NT2/D1 (cell line): ENCODE data around the gene KCNH2.

Experiments used
- DNase-seq: peaks from one replicate; pipeline ENCODE4 v3.0.0-alpha.2; 2011; ENCODE audit warnings: low read depth, low spot score
- H3K27me3 ChIP-seq: 2 replicates; pipeline ENCODE4 v1.6.0; 2011; ENCODE audit warnings: mild to moderate bottlenecking; ENCODE audit not compliant: insufficient read length, insufficient read depth
- H3K36me3 ChIP-seq: 2 replicates; pipeline ENCODE4 v1.6.1; 2011; ENCODE audit warnings: mild to moderate bottlenecking, low read length, mixed read lengths; ENCODE audit not compliant: insufficient read depth, insufficient read length
- H3K4me1 ChIP-seq: 2 replicates; pipeline ENCODE4 v1.5.1; 2011; ENCODE audit not compliant: insufficient read depth, insufficient read length
- H3K4me3 ChIP-seq: 2 replicates; pipeline ENCODE4 v1.5.1; 2011; ENCODE audit warnings: low read depth; ENCODE audit not compliant: insufficient read length
- H3K9ac ChIP-seq: 2 replicates; pipeline ENCODE4 v1.6.0; 2011; ENCODE audit warnings: low read depth; ENCODE audit not compliant: insufficient read length
- H3K9me3 ChIP-seq: 2 replicates; pipeline ENCODE4 v1.5.1; 2011; ENCODE audit warnings: mild to moderate bottlenecking, low read length; ENCODE audit not compliant: insufficient read depth
- SUZ12 ChIP-seq: IDR thresholded peaks from 2 replicates; pipeline ENCODE4 v1.6.1; 2011; ENCODE audit not compliant: insufficient read length, insufficient read depth; ENCODE audit errors: extremely low read depth
- YY1 ChIP-seq: IDR thresholded peaks from 2 replicates; pipeline ENCODE4 v1.6.1; 2011; ENCODE audit not compliant: insufficient read length, insufficient read depth
- ZNF274 ChIP-seq: IDR thresholded peaks from 2 replicates; pipeline ENCODE4 v1.6.1; 2011; ENCODE audit warnings: mild to moderate bottlenecking, low read depth, low read length

Gene KCNH2

DNA sequence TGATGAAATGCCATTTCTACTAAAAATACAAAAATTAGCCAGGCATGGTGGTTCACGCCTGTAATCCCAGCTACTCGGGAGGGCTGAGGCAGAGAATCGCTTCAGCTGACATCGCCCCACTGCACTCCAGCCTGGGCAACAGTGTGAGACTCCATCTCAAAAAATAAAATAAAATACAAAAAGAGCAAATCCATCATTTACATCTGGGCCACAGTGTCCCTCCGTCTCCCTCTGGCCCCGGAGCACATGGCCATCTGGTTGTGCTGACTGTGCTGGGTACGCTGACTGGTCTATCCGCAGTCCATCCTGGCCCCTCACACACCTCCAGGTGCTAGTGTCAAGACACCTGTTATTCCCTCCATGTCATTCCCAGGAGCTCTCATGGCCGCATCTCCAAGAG, 42.1 kb downstream of the KCNH2 start:
- DNase-seq = no peak
- Histone ChIP-seq H3K36me3 (no peaks in the 10 kb centered on the region), H3K4me3 (no peak overlapping the region), H3K9ac (no peak overlapping the region), H3K9me3 (no peaks in the 10 kb centered on the region), H3K27me3 (no peaks in the 10 kb centered on the region), H3K4me1 (no peaks in the 10 kb centered on the region)
- TF ChIP-seq SUZ12 = no peak
- TF ChIP-seq YY1 = no peak
- TF ChIP-seq ZNF274 = no peak

DNA sequence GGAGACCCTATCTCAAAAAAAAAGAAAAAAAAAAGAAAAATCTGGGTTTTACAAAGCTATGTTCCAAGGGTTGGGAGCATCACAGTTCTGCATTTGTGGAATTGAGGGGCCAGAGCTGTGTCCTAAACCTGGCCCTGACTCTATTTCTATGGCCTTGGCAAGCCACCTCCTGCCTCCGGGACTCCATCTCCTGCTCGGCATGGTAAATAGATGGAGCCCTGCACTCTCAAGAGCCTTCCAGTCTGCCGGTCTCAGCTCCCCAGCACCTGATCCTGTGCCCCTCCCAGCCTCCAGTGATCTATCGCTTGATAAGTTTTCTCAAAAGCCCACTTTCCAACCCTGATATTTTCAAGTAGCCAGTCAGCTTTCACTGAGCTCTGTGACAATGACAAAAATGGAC, 43.0 kb downstream of the KCNH2 start:
- Histone ChIP-seq H3K4me1 (no peaks in the 10 kb centered on the region), H3K4me3 (no peak overlapping the region), H3K36me3 (no peaks in the 10 kb centered on the region), H3K9ac (no peak overlapping the region), H3K9me3 (no peaks in the 10 kb centered on the region), H3K27me3 (no peaks in the 10 kb centered on the region)
- DNase-seq = no peak
- TF ChIP-seq YY1 = no peak
- no peak for TF ChIP-seq SUZ12
- TF ChIP-seq ZNF274 = no peak

DNA sequence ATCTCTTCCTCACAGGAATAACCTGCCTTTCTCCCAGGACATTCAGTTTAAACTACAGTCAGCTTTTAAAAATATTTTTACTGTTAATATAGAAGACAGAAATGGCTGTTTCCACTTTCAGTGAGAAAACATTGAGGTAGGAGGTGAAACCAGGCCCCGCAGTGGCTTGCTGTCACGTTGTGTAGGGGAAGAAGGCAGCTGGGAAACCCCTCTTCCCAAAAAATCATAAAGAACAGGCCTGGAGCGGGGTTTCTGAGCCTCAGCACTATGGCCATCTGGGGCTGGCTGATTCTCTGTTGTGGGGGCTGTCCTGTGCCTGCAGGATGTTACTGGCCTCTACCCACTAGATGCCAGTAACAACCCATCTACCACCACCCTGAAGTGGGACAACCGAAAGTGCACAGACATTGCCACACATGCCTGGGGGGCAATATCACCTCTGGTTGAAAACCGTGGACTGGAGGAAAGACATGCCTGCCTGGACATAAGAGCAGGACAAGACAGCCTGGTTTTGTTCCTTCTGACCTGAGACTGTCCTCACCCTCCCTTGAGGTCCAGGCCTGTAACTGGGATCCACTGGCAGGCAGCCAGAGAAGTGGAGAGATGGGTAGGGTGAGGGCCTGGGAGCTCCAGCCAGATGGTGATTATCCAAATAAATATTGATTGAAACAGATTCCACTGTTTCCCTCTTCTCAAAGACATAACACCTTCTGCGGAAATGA, 43.9 kb downstream of the KCNH2 start:
- no peak for DNase-seq
- Histone ChIP-seq H3K9ac (no peak overlapping the region), H3K4me1 (no peaks in the 10 kb centered on the region), H3K4me3 (no peak overlapping the region), H3K9me3 (no peaks in the 10 kb centered on the region), H3K36me3 (no peaks in the 10 kb centered on the region), H3K27me3 (no peaks in the 10 kb centered on the region)
- no peak for TF ChIP-seq ZNF274
- no peak for TF ChIP-seq YY1
- TF ChIP-seq SUZ12 = no peak

DNA sequence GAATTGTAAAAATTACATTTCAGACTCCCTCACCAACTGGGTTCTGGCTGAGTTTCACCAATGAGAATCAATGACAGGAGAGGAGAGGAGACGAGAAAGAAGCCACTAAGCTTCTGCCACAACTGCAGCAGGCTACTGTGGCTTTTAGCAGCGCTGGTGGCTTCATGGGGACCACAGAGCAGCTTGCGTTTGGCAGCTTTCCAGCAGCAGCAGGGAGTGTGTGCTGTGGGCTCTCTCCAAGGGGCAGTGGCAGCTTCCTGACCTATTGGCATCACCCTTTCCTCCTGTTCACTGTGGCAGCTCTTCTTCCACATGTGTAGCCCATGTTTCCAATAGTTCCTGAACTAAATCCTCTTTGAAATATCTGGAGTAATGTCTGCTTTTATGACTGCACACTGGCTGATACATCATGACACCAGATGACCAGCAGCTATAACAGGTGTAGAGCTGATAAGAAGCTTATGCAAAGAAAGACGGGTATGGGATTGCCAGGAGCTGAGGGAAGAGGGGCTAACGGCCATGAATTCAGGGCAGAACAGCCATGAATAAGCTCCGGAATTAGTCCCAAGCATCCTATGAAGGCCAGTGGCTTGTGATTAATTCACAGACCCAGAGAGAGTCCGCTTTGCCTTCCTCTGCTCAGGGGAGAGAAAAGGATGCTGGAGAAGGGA, 46.8 kb downstream of the KCNH2 start:
- DNase-seq = no peak
- no peak overlapping the region for H3K9ac ChIP-seq
- no peaks in the 10 kb centered on the region for H3K9me3 ChIP-seq
- TF ChIP-seq SUZ12 (no peak), YY1 (no peak), ZNF274 (no peak)
- no peak overlapping the region for H3K4me3 ChIP-seq
- no peaks in the 10 kb centered on the region for H3K27me3 ChIP-seq
- no peaks in the 10 kb centered on the region for H3K36me3 ChIP-seq
- no peaks in the 10 kb centered on the region for H3K4me1 ChIP-seq

DNA sequence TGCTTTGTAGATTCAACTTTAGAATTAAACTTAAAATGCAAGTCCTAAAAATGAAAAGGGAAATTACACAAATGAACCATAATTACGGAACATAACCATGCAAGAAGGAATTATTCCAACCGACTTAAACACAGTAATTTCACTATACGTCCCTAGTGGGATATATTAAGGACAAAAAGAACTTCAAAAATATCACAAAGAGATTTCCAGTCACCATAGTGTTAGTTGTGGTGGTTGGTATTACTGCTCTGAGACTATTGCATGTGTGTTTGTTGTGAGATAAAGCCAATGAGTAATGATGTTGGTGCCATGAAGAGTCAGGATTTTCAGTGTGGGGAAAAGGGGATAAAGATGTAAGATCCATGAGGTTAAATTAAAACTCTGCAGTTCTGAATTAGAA, 49.6 kb downstream of the KCNH2 start:
- Histone ChIP-seq H3K36me3 (no peaks in the 10 kb centered on the region), H3K4me1 (no peaks in the 10 kb centered on the region), H3K9me3 (no peaks in the 10 kb centered on the region), H3K4me3 (no peak overlapping the region), H3K9ac (no peak overlapping the region), H3K27me3 (no peaks in the 10 kb centered on the region)
- no peak for TF ChIP-seq ZNF274
- no peak for TF ChIP-seq YY1
- TF ChIP-seq SUZ12 = no peak
- DNase-seq = no peak

DNA sequence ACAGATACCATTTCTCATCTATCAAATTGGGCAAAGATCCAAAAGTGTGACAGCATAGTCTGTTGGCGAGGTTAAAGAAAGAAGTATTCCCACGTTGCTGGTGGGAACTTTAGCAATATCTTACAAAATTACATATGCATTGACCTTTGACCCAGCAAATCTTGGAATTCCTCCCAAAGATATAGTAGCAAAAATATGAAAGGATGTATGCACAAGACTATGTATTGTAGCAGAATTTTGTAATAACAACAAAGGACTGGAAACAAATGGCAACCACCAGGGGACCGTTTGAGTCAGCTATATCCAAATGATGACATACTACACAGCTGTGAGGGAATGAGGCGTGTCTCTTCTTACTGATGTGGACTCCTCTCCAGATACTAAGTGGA, 50.2 kb downstream of the KCNH2 start:
- DNase-seq = no peak
- Histone ChIP-seq H3K36me3 (no peaks in the 10 kb centered on the region), H3K27me3 (no peaks in the 10 kb centered on the region), H3K4me3 (no peak overlapping the region), H3K9ac (no peak overlapping the region), H3K4me1 (no peaks in the 10 kb centered on the region), H3K9me3 (no peaks in the 10 kb centered on the region)
- TF ChIP-seq YY1 (no peak), SUZ12 (no peak), ZNF274 (no peak)

DNA sequence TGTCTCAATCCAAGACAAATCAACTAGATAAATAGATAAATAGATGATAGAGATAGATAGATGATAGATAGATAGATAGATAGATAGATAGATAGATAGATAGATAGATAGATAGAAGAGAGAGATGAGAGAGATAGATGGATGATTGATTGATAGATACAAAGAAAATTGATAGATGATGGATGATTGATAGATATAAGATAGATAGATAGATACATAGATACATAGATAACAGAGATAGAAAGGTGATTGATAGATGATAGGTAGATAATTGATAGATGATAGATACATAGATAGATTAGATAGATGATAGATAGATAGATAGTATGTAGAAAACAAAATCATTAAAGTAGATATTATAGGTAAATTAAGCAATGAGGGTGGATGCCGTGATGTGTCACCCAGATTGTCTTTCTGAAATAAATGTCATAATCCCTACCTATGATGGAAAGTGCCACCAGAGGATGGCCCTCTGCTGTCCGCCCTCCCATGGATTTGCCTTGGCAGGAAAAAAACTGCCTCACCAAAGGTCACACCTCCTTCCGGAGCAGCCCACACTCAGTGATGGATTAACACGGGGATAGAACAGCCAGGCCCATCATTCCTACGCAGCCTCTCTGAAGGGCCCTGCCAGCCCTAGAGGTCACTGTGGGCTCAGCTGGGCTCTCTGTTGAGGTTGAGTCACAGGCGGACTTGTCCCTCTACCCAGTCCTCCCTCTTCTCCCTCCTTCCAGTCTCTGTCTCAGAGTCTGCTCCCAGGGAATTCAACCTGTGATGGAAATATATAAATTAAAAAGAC, 50.8 kb downstream of the KCNH2 start:
- no peak overlapping the region for H3K4me3 ChIP-seq
- no peaks in the 10 kb centered on the region for H3K36me3 ChIP-seq
- TF ChIP-seq SUZ12 = no peak
- TF ChIP-seq YY1 = no peak
- no peak for TF ChIP-seq ZNF274
- no peak for DNase-seq
- H3K9ac ChIP-seq = no peak overlapping the region
- no peaks in the 10 kb centered on the region for H3K27me3 ChIP-seq
- no peaks in the 10 kb centered on the region for H3K9me3 ChIP-seq
- no peaks in the 10 kb centered on the region for H3K4me1 ChIP-seq
